Stomach (tissue), 4 donors: ENCODE data around the gene IFT52.
"Not testable (repeated sequence)": the region's sequence is repeated elsewhere in the genome, so short reads cannot be mapped to it uniquely, and the experiment has no call there.

ENCODE experiments used
- CTCF ChIP-seq, 7 experiments: fragments of 450-650 bp in 4 of 7; fragments of 200-600 bp in 3 of 7; sonication (generic) in 3 of 7; IDR thresholded peaks; one replicate each; pipeline ENCODE4 v1.5.1; 2016 to 2019; ENCODE audit warnings: antibody characterized with exemption in 7 of 7, control low read depth in 2 of 7, mild to moderate bottlenecking in 1 of 7
- POLR2A ChIP-seq, 4 donors: fragments of 450-650 bp; IDR thresholded peaks; one replicate each; pipeline ENCODE4 v1.6.1; 2016; ENCODE audit warnings: antibody characterized with exemption in 4 of 4, control low read depth in 2 of 4, mild to moderate bottlenecking in 1 of 4, moderate library complexity in 1 of 4

GRCh38 chr20:43607278-43607677 is 16.5 kb downstream of the IFT52 start:
- not testable (repeated sequence) for TF ChIP-seq CTCF, POLR2A (IDR thresholded peaks at IDR 0.05)
